ENCODE data around the gene MSANTD2.

MSANTD2 gene

DNA sequence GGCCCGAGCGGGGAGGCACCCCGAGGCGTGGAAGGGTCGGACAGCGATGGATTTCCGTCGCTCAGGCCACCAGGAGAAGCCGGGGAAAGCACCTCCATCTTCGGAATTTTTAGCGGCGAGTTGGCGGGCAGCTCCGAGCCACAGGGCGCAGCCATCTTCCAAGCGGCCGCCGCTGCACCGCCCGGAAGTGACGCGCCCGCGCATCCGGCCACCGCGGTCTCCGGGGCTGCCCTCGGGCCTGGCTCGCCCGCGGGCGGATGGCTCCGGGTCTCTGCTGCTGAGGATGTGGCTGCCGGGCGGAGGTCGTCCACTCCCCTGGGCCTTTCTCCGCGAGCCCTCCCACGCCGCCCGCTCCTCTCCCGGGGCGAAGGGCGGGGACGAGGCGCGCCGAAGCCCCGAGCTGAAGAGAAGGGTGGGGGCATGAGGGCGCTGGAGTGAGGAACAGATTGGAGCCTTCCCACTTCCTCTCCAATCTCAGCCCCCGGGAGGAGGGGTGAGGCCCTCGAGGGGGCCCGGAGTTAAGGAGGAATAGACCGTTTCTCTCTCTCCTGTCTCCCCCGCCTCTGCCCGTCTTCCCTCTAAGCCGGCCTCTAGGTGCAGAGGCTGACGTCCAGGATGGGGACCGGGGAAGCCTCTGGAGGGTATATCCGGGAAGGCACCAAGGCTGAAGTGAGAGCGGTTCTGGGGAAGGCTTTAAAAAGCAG, at the start of gene MSANTD2:
TSS of gene MSANTD2 (minus strand) at position 181 of the 704 bp plus-strand sequence. CDS start at position 155, 26 bp downstream.
- H3K4me3 ChIP-seq (replicated peaks; ENCODE audit: low read depth, low read length) = peak within 1 kb of the TSS; percentile 74
- TF ChIP-seq, protein P1, sequence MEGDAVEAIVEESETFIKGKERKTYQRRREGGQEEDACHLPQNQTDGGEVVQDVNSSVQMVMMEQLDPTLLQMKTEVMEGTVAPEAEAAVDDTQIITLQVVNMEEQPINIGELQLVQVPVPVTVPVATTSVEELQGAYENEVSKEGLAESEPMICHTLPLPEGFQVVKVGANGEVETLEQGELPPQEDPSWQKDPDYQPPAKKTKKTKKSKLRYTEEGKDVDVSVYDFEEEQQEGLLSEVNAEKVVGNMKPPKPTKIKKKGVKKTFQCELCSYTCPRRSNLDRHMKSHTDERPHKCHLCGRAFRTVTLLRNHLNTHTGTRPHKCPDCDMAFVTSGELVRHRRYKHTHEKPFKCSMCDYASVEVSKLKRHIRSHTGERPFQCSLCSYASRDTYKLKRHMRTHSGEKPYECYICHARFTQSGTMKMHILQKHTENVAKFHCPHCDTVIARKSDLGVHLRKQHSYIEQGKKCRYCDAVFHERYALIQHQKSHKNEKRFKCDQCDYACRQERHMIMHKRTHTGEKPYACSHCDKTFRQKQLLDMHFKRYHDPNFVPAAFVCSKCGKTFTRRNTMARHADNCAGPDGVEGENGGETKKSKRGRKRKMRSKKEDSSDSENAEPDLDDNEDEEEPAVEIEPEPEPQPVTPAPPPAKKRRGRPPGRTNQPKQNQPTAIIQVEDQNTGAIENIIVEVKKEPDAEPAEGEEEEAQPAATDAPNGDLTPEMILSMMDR (IDR thresholded peaks at IDR 0.05; ENCODE audit: low read length, missing control alignments) = no peak
- DNase-seq (ENCODE audit: low read depth) = peak; percentile 86

DNA sequence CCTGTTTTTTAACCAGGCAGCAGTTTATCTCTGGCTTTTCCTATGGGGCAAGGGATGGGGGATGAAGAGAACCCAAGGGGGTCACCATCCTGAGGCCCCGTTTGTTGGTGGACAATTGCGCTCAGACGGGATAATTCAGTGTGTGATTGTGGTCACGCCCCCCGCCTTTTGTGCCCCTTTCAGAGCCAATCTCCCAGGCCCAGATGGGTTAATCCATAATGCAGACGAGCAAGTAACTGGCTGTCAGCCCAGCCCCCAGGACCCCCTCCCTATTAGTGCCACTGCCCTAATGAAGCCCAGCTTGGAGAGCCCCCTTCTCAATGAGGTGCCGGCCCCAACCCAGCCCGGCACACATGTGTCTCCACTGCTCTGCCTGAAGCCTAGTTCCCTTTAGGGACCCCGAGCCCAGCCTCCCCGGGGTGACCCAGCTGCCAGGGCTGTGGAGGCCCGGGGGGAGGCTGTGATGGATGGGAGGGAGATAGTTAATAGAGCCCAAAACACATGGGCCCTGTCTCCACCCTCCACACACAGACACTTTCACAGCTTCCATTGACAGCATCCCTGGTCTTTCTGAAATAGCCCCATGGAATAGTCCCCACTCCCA, 46.0 kb upstream of the MSANTD2 start:
- no peak overlapping the region for H3K4me3 ChIP-seq (replicated peaks; ENCODE audit: low read depth, low read length)
- no peak for DNase-seq (ENCODE audit: low read depth)
- TF ChIP-seq, protein P1 (IDR thresholded peaks at IDR 0.05; ENCODE audit: low read length, missing control alignments) = no peak

- TF ChIP-seq, protein P1 (IDR thresholded peaks at IDR 0.05; ENCODE audit: low read length, missing control alignments) = no peak
- no peak overlapping the region for H3K4me3 ChIP-seq (replicated peaks; ENCODE audit: low read depth, low read length)
- DNase-seq (ENCODE audit: low read depth) = no peak
Observed at GRCh38 chr11:124844664-124845079, 44.5 kb upstream of the MSANTD2 start.

DNA sequence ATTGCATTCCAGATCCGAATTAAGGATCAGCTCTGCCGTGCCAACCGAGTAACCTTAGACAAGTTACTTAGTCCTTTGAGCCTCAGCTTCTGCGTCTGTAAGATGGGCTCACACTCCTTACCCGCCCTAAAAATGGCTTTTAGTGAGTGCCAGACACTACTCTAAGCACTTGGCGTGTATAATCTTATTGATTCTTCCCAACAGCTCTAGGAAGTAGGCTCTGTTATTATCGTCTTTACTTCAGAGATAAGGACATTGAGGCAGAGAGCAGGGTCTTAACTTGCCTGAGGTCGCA, 43.4 kb upstream of the MSANTD2 start:
- TF ChIP-seq, protein P1 (IDR thresholded peaks at IDR 0.05; ENCODE audit: low read length, missing control alignments) = no peak
- DNase-seq (ENCODE audit: low read depth) = no peak

DNA sequence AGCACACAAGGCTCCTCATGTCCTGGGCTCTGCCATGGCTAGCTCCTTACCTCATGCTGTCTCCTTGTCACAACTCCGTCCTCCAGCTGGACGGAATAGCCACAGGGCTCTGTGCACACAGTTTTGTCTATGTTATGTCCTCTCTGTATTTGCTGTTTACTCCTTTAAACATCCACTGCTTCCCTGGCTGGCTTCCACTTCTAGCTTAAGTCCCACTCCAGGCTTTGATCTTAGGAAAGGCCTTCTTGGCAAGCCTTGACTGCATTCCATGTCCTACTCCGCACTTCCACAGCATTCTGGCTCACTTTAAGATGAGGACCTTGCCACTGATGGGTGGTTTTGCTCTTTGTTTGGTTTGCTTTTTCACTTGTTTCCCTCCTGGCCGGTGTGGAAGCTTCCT, 42.1 kb upstream of the MSANTD2 start:
- DNase-seq (ENCODE audit: low read depth) = no peak
- no peak overlapping the region for H3K4me3 ChIP-seq (replicated peaks; ENCODE audit: low read depth, low read length)
- TF ChIP-seq, protein P1 (IDR thresholded peaks at IDR 0.05; ENCODE audit: low read length, missing control alignments) = no peak

More for the DNA sequence above, 43.4 kb upstream of the MSANTD2 start:
- H3K4me3 ChIP-seq (replicated peaks; ENCODE audit: low read depth, low read length) = no peak overlapping the region

- no peak overlapping the region for H3K4me3 ChIP-seq (replicated peaks; ENCODE audit: low read depth, low read length)
- TF ChIP-seq, protein P1 (IDR thresholded peaks at IDR 0.05; ENCODE audit: low read length, missing control alignments) = no peak
- no peak for DNase-seq (ENCODE audit: low read depth)
Observed at GRCh38 chr11:124841840-124842239, 41.6 kb upstream of the MSANTD2 start.

DNA sequence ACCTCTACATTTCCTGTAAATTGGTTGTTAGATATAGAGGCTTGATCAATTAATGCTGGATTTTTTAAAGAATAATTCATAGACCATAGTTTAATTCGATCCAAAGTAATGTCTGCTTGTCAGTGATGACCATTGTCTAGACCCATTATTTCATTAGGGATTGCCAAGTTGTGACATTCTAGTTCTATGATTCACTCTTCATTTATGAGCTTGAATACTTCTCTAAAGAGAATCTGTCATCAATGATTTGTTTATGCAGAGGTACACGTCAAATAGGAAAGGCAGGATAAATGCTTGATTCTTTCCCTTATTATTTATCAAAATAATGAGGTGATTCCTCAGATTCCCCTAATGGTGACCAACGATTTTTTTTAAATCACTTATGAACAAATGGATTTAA, 41.0 kb upstream of the MSANTD2 start:
- H3K4me3 ChIP-seq (replicated peaks; ENCODE audit: low read depth, low read length) = no peak overlapping the region
- TF ChIP-seq, protein P1 (IDR thresholded peaks at IDR 0.05; ENCODE audit: low read length, missing control alignments) = no peak
- no peak for DNase-seq (ENCODE audit: low read depth)

Measured in fibroblast of pulmonary artery (primary cell).